MM.1S (cell line): ENCODE data around the gene SORT1.

ENCODE experiments used
- DNase-seq: peaks from one replicate; pipeline ENCODE4 v3.0.0-alpha.2; 2015
- H2AFZ ChIP-seq: fragments of 300-600 bp; sonication (generic); 2 replicates; pipeline ENCODE4 v1.6.0; 2016; ENCODE audit warnings: antibody characterized with exemption, low read length
- H3F3A ChIP-seq: fragments of 300-600 bp; sonication (generic); 2 replicates; pipeline ENCODE4 v1.6.1; 2016; ENCODE audit warnings: mild to moderate bottlenecking, antibody characterized with exemption, low read length, moderate library complexity, mixed read lengths; ENCODE audit not compliant: insufficient read depth
- H3K27ac ChIP-seq: fragments of 300-600 bp; sonication (generic); 2 replicates; pipeline ENCODE4 v1.5.1; 2016; ENCODE audit warnings: mild to moderate bottlenecking, low read length
- H3K27me3 ChIP-seq: fragments of 300-600 bp; sonication (generic); replicated peaks from 2 replicates; pipeline ENCODE4 v1.6.0; 2016; ENCODE audit warnings: low read length; ENCODE audit not compliant: insufficient read depth
- H3K36me3 ChIP-seq: fragments of 300-600 bp; sonication (generic); replicated peaks from 2 replicates; pipeline ENCODE4 v1.6.1; 2016; ENCODE audit warnings: mild to moderate bottlenecking, low read length, mixed read lengths; ENCODE audit not compliant: insufficient read depth
- H3K4me1 ChIP-seq: fragments of 300-600 bp; sonication (generic); 2 replicates; pipeline ENCODE4 v1.6.1; 2016; ENCODE audit warnings: low read length, mixed read lengths
- H3K4me2 ChIP-seq: fragments of 300-600 bp; sonication (generic); 2 replicates; pipeline ENCODE4 v1.6.0; 2016; ENCODE audit warnings: low read depth, low read length
- H3K4me3 ChIP-seq: fragments of 300-600 bp; sonication (generic); 2 replicates; pipeline ENCODE4 v1.5.1; 2016; ENCODE audit warnings: low read length, mixed read lengths
- H3K79me2 ChIP-seq: fragments of 300-600 bp; sonication (generic); 2 replicates; pipeline ENCODE4 v1.6.1; 2016; ENCODE audit warnings: mixed run types, low read length, mixed read lengths
- H3K9ac ChIP-seq: fragments of 300-600 bp; sonication (generic); 2 replicates; pipeline ENCODE4 v1.6.1; 2016; ENCODE audit warnings: low read length, mixed read lengths
- H3K9me2 ChIP-seq: fragments of 300-600 bp; sonication (generic); replicated peaks from 2 replicates; pipeline ENCODE4 v1.6.1; 2016; ENCODE audit warnings: mild to moderate bottlenecking, low read length, mixed read lengths; ENCODE audit not compliant: insufficient read depth
- H3K9me3 ChIP-seq: fragments of 300-600 bp; sonication (generic); replicated peaks from 2 replicates; pipeline ENCODE4 v1.6.1; 2016; ENCODE audit warnings: mild to moderate bottlenecking, low read length, mixed read lengths; ENCODE audit not compliant: insufficient read depth
- H4K20me1 ChIP-seq: fragments of 300-600 bp; sonication (generic); 2 replicates; pipeline ENCODE4 v1.6.1; 2016; ENCODE audit warnings: mild to moderate bottlenecking, low read length, moderate library complexity, mixed read lengths; ENCODE audit not compliant: insufficient read depth
- EZH2 ChIP-seq: fragments of 300-600 bp; sonication (generic); optimal IDR thresholded peaks from 2 replicates; pipeline ENCODE3; 2017; ENCODE audit warnings: low read depth, mild to moderate bottlenecking, antibody characterized with exemption, low read length, mixed read lengths
- EZH2phosphoT487 ChIP-seq: fragments of 300-600 bp; sonication (generic); IDR thresholded peaks from 2 replicates; pipeline ENCODE4 v1.6.1; 2018; ENCODE audit warnings: antibody characterized with exemption, low read length
- TF ChIP-seq, protein P1 (sequence below): fragments of 300-600 bp; sonication (generic); IDR thresholded peaks from 2 replicates; pipeline ENCODE4 v1.5.1; 2016; ENCODE audit warnings: antibody characterized with exemption, low read length, mixed read lengths

The SORT1 gene

DNA sequence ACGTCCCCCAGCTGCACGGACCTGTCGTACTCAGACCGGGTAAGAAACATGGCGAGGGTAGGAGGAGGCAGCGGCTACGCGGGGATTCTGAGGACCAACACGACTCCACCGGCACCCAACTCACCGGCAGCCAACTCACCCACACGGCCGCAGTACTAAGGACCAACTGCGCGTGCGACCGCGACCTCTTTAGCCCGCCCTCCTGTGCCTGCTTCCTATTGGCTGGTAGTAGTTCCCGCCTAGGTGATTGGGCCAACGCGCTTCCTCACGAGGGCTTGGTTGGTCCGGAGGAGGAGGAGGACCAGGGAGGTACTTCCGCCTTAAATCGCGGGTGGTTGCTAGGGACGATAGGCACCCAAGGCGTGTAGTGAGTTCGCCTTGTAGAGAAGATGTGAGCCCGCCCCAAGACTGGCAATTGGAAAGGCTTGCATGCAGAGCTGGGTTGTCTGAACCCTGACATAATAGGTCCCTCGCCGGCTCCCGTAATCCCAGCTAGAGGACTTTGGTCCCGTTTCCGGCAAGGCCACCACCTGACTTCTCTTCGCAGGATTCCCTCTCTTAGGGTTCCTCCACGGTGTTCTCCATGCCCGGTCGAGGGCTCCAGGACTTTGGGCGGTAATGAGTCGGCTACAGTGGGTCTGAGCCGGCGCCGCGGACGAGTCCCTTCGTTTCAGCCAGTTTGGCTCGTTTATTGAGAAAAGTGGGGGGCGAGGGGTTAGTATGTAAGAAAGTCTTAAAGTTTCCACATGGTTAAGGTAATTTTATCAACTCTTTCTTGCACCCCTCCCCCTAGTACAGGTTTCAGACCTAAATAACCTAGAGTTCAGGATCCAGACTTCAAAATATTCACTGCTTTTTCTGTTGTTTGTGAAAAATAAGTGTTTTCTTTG, 28.8 kb upstream of the SORT1 start, which contains the start of gene PSMA5:
Gene PSMA5 (minus strand): TSS at position 168 of the 890 bp plus-strand sequence. CDS start 118 bp downstream, at position 50.
- no peaks in the 10 kb centered on the region for H3K9me2 ChIP-seq
- DNase-seq = peak; percentile 93
- TF ChIP-seq EZH2 (no peak), EZH2phosphoT487 (no peak)
- TF ChIP-seq, protein P1, sequence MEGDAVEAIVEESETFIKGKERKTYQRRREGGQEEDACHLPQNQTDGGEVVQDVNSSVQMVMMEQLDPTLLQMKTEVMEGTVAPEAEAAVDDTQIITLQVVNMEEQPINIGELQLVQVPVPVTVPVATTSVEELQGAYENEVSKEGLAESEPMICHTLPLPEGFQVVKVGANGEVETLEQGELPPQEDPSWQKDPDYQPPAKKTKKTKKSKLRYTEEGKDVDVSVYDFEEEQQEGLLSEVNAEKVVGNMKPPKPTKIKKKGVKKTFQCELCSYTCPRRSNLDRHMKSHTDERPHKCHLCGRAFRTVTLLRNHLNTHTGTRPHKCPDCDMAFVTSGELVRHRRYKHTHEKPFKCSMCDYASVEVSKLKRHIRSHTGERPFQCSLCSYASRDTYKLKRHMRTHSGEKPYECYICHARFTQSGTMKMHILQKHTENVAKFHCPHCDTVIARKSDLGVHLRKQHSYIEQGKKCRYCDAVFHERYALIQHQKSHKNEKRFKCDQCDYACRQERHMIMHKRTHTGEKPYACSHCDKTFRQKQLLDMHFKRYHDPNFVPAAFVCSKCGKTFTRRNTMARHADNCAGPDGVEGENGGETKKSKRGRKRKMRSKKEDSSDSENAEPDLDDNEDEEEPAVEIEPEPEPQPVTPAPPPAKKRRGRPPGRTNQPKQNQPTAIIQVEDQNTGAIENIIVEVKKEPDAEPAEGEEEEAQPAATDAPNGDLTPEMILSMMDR = no peak
- H3K9me3 ChIP-seq = no peaks in the 10 kb centered on the region
- no peaks in the 10 kb centered on the region for H3K36me3 ChIP-seq
- H3F3A ChIP-seq = peaks cover 17% of the 10 kb centered on the region
- no peaks in the 10 kb centered on the region for H3K4me1 ChIP-seq
- peak within 1 kb of the TSS; percentile 72 for H2AFZ ChIP-seq
- H3K4me3 ChIP-seq = peak within 1 kb of the TSS; percentile 82
- H3K79me2 ChIP-seq = peaks cover 43% of the 10 kb centered on the region
- peak within 1 kb of the TSS; percentile 76 for H3K27ac ChIP-seq
- peak within 1 kb of the TSS; percentile 82 for H3K4me2 ChIP-seq
- H3K27me3 ChIP-seq = no peaks in the 10 kb centered on the region
- H3K9ac ChIP-seq = peak within 1 kb of the TSS; percentile 76
- no peaks in the 10 kb centered on the region for H4K20me1 ChIP-seq

DNA sequence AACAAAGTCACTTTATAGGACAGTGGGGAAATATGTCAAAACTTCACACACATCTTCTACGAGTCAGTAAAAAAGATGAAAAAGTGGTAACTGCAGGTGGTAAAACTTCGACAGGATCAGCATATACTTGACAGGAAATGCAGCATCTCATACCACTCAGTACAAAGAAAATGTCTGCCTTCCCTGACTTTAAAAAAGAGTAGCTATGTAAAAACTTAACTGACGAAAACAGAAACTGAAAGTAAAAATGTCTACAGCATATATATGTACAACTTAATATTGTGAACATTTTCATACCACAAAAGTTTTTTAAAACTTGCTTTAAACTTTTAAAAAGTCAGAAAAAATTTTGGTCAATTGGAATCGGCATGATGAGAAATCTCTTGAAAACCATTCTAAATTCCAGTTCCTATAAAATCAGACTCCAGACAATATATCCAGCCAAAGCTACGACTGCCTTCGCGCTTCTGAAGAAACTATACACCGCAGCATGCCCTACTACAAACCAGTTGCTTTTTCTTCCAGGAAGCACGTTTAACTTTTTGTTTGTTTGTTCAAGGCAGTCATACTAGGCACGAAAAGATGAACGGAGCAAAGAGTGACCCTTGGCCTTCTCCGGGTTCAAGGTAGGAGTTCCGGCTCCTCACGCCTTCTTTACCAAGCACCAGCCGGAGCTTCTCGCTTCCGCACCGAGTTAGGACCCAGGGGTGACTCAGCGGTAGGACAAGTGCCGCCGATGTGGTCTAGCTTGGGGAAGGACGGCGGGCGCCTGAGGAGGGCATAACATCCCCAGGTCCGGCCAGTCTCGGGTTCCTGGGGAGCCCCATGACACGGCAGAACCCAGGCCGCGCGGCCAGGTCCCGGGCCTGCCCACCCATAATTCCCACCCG, 27.9 kb upstream of the SORT1 start:
- peak overlapping the region; percentile 76 for H3K9ac ChIP-seq
- H4K20me1 ChIP-seq = no peaks in the 10 kb centered on the region
- H3F3A ChIP-seq = peaks cover 17% of the 10 kb centered on the region
- no peaks in the 10 kb centered on the region for H3K9me3 ChIP-seq
- peaks cover 43% of the 10 kb centered on the region for H3K79me2 ChIP-seq
- no peaks in the 10 kb centered on the region for H3K36me3 ChIP-seq
- no peaks in the 10 kb centered on the region for H3K27me3 ChIP-seq
- H3K4me2 ChIP-seq = peak overlapping the region; percentile 82
- H3K4me3 ChIP-seq = peak overlapping the region; percentile 82
- TF ChIP-seq EZH2phosphoT487 = no peak
- no peak overlapping the region for H2AFZ ChIP-seq
- DNase-seq = peak; percentile 41
- peak overlapping the region; percentile 76 for H3K27ac ChIP-seq
- H3K9me2 ChIP-seq = no peaks in the 10 kb centered on the region
- no peaks in the 10 kb centered on the region for H3K4me1 ChIP-seq

- H3K9me2 ChIP-seq = no peaks in the 10 kb centered on the region
- H3K79me2 ChIP-seq = peaks cover 49% of the 10 kb centered on the region
- no peaks in the 10 kb centered on the region for H4K20me1 ChIP-seq
- no peak overlapping the region for H3K4me2 ChIP-seq
- TF ChIP-seq EZH2phosphoT487 (no peak), EZH2 (no peak)
- TF ChIP-seq, protein P1 = no peak
- no peaks in the 10 kb centered on the region for H3K4me1 ChIP-seq
- no peak for DNase-seq
- no peak overlapping the region for H2AFZ ChIP-seq
- H3K4me3 ChIP-seq = no peak overlapping the region
- no peak overlapping the region for H3K9ac ChIP-seq
- no peaks in the 10 kb centered on the region for H3K27me3 ChIP-seq
- no peak overlapping the region for H3K27ac ChIP-seq
- peaks cover 17% of the 10 kb centered on the region for H3F3A ChIP-seq
- H3K36me3 ChIP-seq = no peaks in the 10 kb centered on the region
- H3K9me3 ChIP-seq = no peaks in the 10 kb centered on the region
These were observed 25.8 kb upstream of the SORT1 start for GRCh38 chr1:109423498-109423897.
